Neural crest cell (in vitro differentiated cells): Measurements from ENCODE around the gene UNCX. TPM values are rescaled to one million over a fixed set of nuclear protein-coding genes. Genes with fewer than 3 reads are reported as not detected.

Experiments used
- total RNA-seq: library from RNA; stranded (reverse); gene quantifications from 2 replicates; pipeline ENCODE4 v1.2.1, GENCODE V29; 2021

Gene UNCX
- total RNA-seq, 1 donor from 2014 or later, result 2.4 TPM

Other genes starting within 250 kb of the UNCX start
- not detected in 2 replicates for gene CYP2W1, start 249.7 kb upstream of the UNCX start, total RNA-seq
- 0.41 TPM in 1 of 2 replicates, not detected in the other for gene GPR146, start 188.3 kb upstream of the UNCX start, total RNA-seq
- 0.91 and 1.1 TPM in 2 replicates for gene GPER1, start 144.8 kb upstream of the UNCX start, total RNA-seq
- 13.6 and 14.5 TPM in 2 replicates for gene ZFAND2A, start 72.7 kb upstream of the UNCX start, total RNA-seq
- 17.7 and 18.7 TPM in 2 replicates for gene MICALL2, start 226.6 kb downstream of the UNCX start, total RNA-seq